T-helper 2 cell treated with Interferon-gamma antibody and Interleukin-4, amounts not matched to agents 5 μg/mL and 100 μg/mL, for 36 hours (primary cell): ENCODE results near the gene MTMR12.
A peak's percentile ranks its signal among the peaks of the same experiment; 100 is the strongest.
"Not testable (repeated sequence)": the region's sequence is repeated elsewhere in the genome, so short reads cannot be mapped to it uniquely, and the experiment has no call there.

Experiments
- DNase-seq: peaks from one replicate; pipeline ENCODE4 v3.0.0; 2021; ENCODE audit warnings: low spot score
- H3K27ac Mint-ChIP-seq: one replicate; pipeline ENCODE4 v1.8.0; 2021; ENCODE audit warnings: mild to moderate bottlenecking, mixed read lengths
- H3K27me3 Mint-ChIP-seq: one replicate; pipeline ENCODE4 v1.8.0; 2021; ENCODE audit warnings: low read depth, mixed read lengths
- H3K36me3 Mint-ChIP-seq: one replicate; pipeline ENCODE4 v1.8.0; 2021; ENCODE audit warnings: low read depth, mixed read lengths
- H3K4me1 Mint-ChIP-seq: one replicate; pipeline ENCODE4 v1.8.0; 2021; ENCODE audit warnings: low read depth, mixed read lengths
- H3K4me3 Mint-ChIP-seq: one replicate; pipeline ENCODE4 v1.8.0; 2022; ENCODE audit warnings: mild to moderate bottlenecking, moderate library complexity, mixed read lengths
- H3K9me3 Mint-ChIP-seq: one replicate; pipeline ENCODE4 v1.8.0; 2021; ENCODE audit warnings: mixed read lengths

Gene MTMR12

GRCh38 chr5:32282633-32283032, 30.1 kb downstream of the MTMR12 start:
- Mint-ChIP-seq H3K27ac (no peak overlapping the region), H3K36me3 (peaks cover 13% of the 10 kb centered on the region), H3K4me1 (peaks cover 37% of the 10 kb centered on the region), H3K9me3 (peaks cover 4% of the 10 kb centered on the region), H3K27me3 (no peaks in the 10 kb centered on the region), H3K4me3 (no peak overlapping the region)
- DNase-seq: no peak

GRCh38 chr5:32281378-32282133, 31.2 kb downstream of the MTMR12 start:
- Mint-ChIP-seq H3K4me1 (peaks cover 41% of the 10 kb centered on the region), H3K4me3 (peak overlapping the region; percentile 59), H3K36me3 (peaks cover 14% of the 10 kb centered on the region), H3K27ac (peak overlapping the region; percentile 89)
- not testable (repeated sequence) for H3K9me3 Mint-ChIP-seq, DNase-seq, H3K27me3 Mint-ChIP-seq

- Mint-ChIP-seq H3K36me3 (peaks cover 18% of the 10 kb centered on the region), H3K9me3 (peaks cover 4% of the 10 kb centered on the region), H3K27me3 (no peaks in the 10 kb centered on the region), H3K4me1 (peaks cover 47% of the 10 kb centered on the region), H3K27ac (peak overlapping the region; percentile 89), H3K4me3 (peak overlapping the region; percentile 65)
- DNase-seq: peak; percentile 48
Measured at GRCh38 chr5:32280656-32281081, 32.1 kb downstream of the MTMR12 start.

GRCh38 chr5:32279786-32280185, 33.0 kb downstream of the MTMR12 start:
- DNase-seq: no peak
- H3K36me3 Mint-ChIP-seq: peaks cover 20% of the 10 kb centered on the region
- H3K4me3 Mint-ChIP-seq: peak overlapping the region; percentile 57
- peaks cover 4% of the 10 kb centered on the region for H3K9me3 Mint-ChIP-seq
- H3K27me3 Mint-ChIP-seq: no peaks in the 10 kb centered on the region
- H3K27ac Mint-ChIP-seq: peak overlapping the region; percentile 89
- H3K4me1 Mint-ChIP-seq: peaks cover 51% of the 10 kb centered on the region

- Mint-ChIP-seq H3K27me3 (no peaks in the 10 kb centered on the region), H3K4me3 (no peak overlapping the region), H3K36me3 (peaks cover 20% of the 10 kb centered on the region), H3K9me3 (peaks cover 4% of the 10 kb centered on the region), H3K27ac (no peak overlapping the region), H3K4me1 (peaks cover 51% of the 10 kb centered on the region)
- DNase-seq: no peak
Measured at GRCh38 chr5:32279223-32279622, 33.5 kb downstream of the MTMR12 start.

GRCh38 chr5:32278406-32278805, 34.3 kb downstream of the MTMR12 start:
- H3K9me3 Mint-ChIP-seq: peaks cover 4% of the 10 kb centered on the region
- no peaks in the 10 kb centered on the region for H3K27me3 Mint-ChIP-seq
- H3K4me1 Mint-ChIP-seq: peaks cover 47% of the 10 kb centered on the region
- H3K4me3 Mint-ChIP-seq: no peak overlapping the region
- H3K27ac Mint-ChIP-seq: no peak overlapping the region
- DNase-seq: peak; percentile 46
- peaks cover 27% of the 10 kb centered on the region for H3K36me3 Mint-ChIP-seq

- peaks cover 45% of the 10 kb centered on the region for H3K4me1 Mint-ChIP-seq
- H3K36me3 Mint-ChIP-seq: peaks cover 31% of the 10 kb centered on the region
- no peak overlapping the region for H3K4me3 Mint-ChIP-seq
- no peak for DNase-seq
- no peaks in the 10 kb centered on the region for H3K27me3 Mint-ChIP-seq
- peaks cover 4% of the 10 kb centered on the region for H3K9me3 Mint-ChIP-seq
- H3K27ac Mint-ChIP-seq: peak overlapping the region; percentile 66
Measured at GRCh38 chr5:32277798-32278197, 34.9 kb downstream of the MTMR12 start.

GRCh38 chr5:32276173-32276853, 36.4 kb downstream of the MTMR12 start:
- Mint-ChIP-seq H3K27me3 (no peaks in the 10 kb centered on the region), H3K9me3 (peaks cover 4% of the 10 kb centered on the region), H3K27ac (peak overlapping the region; percentile 84), H3K4me3 (peak overlapping the region; percentile 42), H3K4me1 (peaks cover 43% of the 10 kb centered on the region), H3K36me3 (peaks cover 34% of the 10 kb centered on the region)
- DNase-seq: no peak

GRCh38 chr5:32275396-32275741, 37.4 kb downstream of the MTMR12 start:
- H3K9me3 Mint-ChIP-seq: no peaks in the 10 kb centered on the region
- H3K4me1 Mint-ChIP-seq: peaks cover 36% of the 10 kb centered on the region
- H3K4me3 Mint-ChIP-seq: no peak overlapping the region
- peaks cover 33% of the 10 kb centered on the region for H3K36me3 Mint-ChIP-seq
- no peaks in the 10 kb centered on the region for H3K27me3 Mint-ChIP-seq
- no peak overlapping the region for H3K27ac Mint-ChIP-seq
- DNase-seq: no peak

GRCh38 chr5:32274548-32275395, 38.0 kb downstream of the MTMR12 start:
- Mint-ChIP-seq H3K9me3 (no peaks in the 10 kb centered on the region), H3K4me1 (peaks cover 30% of the 10 kb centered on the region), H3K27me3 (no peaks in the 10 kb centered on the region), H3K27ac (no peak overlapping the region), H3K4me3 (no peak overlapping the region), H3K36me3 (peaks cover 35% of the 10 kb centered on the region)
- no peak for DNase-seq

- no peak overlapping the region for H3K27ac Mint-ChIP-seq
- H3K36me3 Mint-ChIP-seq: peaks cover 38% of the 10 kb centered on the region
- peaks cover 25% of the 10 kb centered on the region for H3K4me1 Mint-ChIP-seq
- no peak overlapping the region for H3K4me3 Mint-ChIP-seq
- no peak for DNase-seq
- no peaks in the 10 kb centered on the region for H3K27me3 Mint-ChIP-seq
- H3K9me3 Mint-ChIP-seq: no peaks in the 10 kb centered on the region
Measured at GRCh38 chr5:32273821-32274220, 38.9 kb downstream of the MTMR12 start.

GRCh38 chr5:32272746-32273145, 40.0 kb downstream of the MTMR12 start:
- Mint-ChIP-seq H3K4me1 (peaks cover 16% of the 10 kb centered on the region), H3K4me3 (no peak overlapping the region), H3K36me3 (peaks cover 46% of the 10 kb centered on the region), H3K27ac (no peak overlapping the region), H3K27me3 (no peaks in the 10 kb centered on the region), H3K9me3 (no peaks in the 10 kb centered on the region)
- DNase-seq: no peak

GRCh38 chr5:32270946-32271345, 41.8 kb downstream of the MTMR12 start:
- DNase-seq: no peak
- Mint-ChIP-seq H3K4me3 (no peak overlapping the region), H3K9me3 (no peaks in the 10 kb centered on the region), H3K4me1 (peaks cover 5% of the 10 kb centered on the region), H3K27me3 (no peaks in the 10 kb centered on the region), H3K36me3 (peaks cover 45% of the 10 kb centered on the region), H3K27ac (no peak overlapping the region)

- Mint-ChIP-seq H3K4me3 (no peak overlapping the region), H3K27ac (no peak overlapping the region), H3K9me3 (no peaks in the 10 kb centered on the region), H3K27me3 (no peaks in the 10 kb centered on the region), H3K4me1 (peaks cover 2% of the 10 kb centered on the region), H3K36me3 (peaks cover 50% of the 10 kb centered on the region)
- no peak for DNase-seq
Measured at GRCh38 chr5:32270178-32270577, 42.6 kb downstream of the MTMR12 start.
